Raji (cell line): ENCODE measurements around the gene RAB20.

Source experiments
- POLR2A ChIP-seq: IDR thresholded peaks from 2 replicates; pipeline ENCODE4 v1.6.1; 2011; ENCODE audit warnings: low read depth, low read length, control low read depth; ENCODE audit not compliant: insufficient read depth

RAB20 gene

DNA sequence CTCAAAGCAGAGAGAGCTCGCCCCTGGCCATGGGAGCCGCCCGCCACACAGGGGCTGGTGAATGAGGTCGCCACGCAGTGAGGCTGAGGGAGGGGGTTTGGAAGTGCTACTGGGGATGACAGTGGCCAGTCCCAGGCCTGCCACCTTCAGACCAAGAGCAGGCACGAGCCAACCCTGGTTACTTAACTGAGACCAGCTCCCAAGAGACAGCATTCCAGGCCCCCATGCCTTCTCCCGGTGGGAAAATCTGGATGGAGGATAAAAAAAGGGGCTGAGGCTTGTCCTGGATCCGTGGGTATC lies 43.3 kb downstream of the RAB20 start:
- no peak for TF ChIP-seq POLR2A

DNA sequence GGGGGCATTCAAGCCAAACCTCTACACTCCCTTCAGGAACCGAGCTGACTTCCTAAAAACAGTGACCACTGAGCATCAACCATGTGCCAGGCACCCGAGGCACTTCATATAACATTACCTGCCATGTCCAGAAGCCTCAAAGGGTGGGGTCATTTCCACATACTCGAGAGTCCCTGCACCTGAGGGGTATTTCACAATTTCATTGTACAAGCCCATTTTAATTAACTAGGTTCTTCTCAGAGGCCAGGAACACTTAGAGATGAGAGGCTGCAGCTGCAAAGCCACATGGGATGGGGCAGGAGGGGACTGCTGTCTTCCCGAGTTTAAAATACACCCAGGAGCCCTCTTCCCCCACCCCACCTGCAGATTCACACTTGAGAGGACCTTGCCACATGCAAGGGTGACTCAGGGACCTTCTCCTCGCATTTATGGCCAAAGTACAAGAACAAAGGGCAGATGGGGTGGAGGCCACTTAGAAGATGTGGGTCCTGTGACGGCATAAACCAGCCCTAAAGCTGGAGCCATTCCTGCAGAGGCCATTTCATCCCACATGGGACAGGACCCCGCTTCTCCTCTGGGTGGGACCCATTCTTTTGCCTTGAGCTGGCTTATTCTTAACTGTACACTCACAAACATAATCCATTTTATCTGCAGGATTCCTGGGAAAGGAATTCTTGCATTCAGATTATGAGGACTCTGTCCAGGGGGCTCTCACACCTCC lies 43.9 kb downstream of the RAB20 start:
- no peak for TF ChIP-seq POLR2A

DNA sequence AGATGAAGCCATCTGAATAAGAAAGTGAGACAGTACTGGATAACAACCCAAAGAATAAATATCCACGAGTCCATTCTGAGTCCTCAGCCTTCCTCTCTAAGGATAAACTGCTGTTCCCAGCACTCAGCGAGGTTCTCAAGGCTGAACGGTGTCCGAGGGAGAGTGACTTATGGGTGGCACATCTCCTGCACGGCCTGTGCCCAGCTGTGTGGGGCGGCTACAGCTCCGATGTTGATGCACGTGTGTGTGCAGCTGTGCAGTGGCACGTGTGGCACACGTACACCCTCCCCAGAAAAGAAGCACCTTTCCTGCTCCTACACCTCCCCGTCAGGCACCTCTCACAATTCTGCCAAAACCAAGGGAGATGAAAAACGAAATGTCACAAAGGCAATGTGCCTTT lies 45.0 kb downstream of the RAB20 start:
- TF ChIP-seq POLR2A, result no peak

DNA sequence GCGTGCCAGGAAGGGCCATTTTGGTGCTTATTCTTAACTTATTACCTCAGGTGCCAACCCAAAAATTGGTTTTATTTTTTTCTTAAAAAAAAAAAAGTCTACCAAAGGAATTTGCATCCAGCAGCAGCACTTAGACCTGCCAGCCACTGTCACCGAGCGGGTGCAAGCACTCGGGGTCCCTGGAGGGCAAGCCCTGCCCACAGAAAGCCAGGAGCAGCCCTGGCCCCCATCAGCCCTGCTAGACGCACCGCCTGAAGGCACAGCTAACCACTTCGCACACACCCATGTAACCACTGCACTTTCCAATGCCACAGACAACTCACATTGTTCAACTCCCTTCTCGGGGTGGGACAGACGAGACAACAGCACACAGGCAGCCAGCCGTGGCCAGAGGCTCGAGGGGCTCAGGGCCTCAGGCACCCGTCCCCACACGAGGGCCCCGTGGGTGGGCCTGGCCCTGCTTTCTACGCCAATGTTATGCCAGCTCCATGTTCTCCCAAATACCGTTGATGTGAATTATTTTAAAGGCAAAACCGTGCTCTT lies 49.3 kb downstream of the RAB20 start:
- TF ChIP-seq POLR2A, result no peak

DNA sequence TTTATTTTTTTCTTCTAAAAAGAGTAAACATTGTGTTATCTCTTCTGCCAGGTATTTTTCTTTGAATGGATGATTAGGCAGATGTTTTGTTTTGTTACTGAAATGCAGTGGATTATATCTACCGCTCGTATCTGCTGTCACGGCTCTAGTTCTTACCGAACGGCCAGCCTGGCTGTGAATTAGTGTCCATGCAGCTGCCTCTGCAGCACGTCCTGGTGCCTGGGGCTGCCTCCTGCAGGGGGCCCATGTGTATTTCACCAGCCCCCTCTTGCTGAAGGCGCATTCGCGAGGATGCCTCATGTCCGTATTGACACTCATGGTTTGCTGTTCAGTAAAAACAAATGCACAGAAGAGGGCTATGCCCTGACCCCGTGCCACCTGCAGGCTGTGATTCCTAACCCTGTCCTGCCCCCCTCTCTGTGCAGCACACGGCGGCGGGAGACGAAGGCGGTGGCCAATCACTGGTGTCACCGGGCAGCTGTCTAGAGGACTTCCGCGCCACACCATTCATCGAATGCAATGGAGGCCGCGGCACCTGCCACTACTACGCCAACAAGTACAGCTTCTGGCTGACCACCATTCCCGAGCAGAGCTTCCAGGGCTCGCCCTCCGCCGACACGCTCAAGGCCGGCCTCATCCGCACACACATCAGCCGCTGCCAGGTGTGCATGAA lies 49.9 kb downstream of the RAB20 start:
- TF ChIP-seq POLR2A, result no peak

DNA sequence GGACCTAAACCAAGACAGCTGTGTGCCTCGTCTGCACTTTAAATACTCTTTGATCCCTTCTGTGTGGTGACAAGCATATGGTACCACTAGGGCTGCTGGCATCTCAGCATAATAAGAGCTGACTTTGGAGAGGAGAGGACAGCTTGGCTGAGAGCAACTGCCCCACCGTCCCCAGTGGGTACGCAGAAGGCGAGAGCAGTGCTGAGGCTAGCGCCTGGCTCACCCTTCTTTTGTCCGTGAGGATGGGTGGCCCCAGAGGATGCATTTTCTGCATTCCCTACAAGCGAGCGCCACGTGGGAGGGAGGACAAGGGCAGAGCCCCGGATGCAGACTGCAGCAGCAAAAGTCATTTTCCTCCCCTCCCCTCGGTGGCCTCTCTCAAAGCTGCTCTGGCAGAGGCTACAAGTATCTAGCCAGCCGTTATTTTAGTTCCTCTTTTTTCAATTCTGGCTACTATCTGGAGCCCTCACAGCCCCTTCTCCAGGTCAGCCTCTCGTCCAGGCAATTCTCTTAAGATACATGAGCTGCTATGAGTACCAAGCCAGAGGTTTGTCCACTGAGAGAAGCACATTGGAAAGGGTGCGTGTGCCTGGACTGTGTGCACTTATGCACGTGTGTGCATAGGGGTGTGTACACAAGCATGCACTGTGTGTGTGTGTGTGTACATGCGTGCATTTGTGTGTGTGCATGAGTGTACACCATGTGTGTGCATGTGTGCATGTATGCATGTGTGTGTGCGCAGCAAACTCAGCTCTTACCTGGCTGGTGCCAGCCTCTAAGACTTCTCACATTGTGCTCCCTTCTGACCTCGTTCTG lies 51.3 kb downstream of the RAB20 start:
- TF ChIP-seq POLR2A, result no peak

DNA sequence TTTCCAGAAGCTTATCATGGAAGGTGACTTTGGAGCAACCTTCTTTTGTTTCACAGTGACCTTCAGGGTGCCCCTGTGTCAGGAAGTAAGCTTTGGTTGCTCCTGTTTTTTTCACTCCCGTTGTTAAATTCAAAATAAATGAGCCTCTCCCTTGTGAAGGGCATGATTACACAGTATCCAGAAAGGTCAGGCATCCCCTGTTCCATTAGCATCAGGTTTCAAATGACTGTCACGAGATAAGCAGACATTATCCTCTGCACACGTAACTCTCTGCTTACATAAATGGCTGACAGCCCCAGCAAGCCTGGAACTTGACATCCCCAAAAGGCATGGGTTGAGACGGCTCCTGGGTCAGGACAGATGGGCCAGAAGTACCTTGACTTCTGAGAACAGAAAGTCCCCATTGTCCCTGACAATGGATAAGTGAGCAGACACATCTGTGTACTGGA lies 52.0 kb downstream of the RAB20 start:
- no peak for TF ChIP-seq POLR2A

DNA sequence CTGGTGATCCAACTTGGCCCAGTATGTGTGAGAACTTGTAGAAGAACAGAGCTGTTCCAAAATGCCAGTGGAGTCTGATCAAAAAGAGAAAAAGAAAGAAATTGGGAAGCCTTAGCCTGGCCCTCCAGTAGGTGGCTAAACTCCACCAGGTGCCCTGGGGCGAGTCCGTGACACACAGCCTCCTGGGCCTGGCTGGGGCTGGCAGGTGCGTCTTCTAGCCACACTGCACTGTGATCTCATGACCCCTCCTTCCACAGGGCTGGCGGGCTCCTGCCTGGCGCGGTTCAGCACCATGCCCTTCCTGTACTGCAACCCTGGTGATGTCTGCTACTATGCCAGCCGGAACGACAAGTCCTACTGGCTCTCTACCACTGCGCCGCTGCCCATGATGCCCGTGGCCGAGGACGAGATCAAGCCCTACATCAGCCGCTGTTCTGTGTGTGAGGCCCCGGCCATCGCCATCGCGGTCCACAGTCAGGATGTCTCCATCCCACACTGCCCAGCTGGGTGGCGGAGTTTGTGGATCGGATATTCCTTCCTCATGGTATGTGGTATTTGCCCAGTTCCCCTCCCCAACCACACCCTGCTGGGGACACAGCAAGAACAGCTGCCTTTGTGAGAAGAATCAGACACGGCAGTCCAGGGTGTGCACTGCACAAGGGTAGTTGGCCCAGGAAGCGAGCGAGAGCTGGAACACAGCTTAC lies 53.7 kb downstream of the RAB20 start:
- TF ChIP-seq POLR2A, result no peak

DNA sequence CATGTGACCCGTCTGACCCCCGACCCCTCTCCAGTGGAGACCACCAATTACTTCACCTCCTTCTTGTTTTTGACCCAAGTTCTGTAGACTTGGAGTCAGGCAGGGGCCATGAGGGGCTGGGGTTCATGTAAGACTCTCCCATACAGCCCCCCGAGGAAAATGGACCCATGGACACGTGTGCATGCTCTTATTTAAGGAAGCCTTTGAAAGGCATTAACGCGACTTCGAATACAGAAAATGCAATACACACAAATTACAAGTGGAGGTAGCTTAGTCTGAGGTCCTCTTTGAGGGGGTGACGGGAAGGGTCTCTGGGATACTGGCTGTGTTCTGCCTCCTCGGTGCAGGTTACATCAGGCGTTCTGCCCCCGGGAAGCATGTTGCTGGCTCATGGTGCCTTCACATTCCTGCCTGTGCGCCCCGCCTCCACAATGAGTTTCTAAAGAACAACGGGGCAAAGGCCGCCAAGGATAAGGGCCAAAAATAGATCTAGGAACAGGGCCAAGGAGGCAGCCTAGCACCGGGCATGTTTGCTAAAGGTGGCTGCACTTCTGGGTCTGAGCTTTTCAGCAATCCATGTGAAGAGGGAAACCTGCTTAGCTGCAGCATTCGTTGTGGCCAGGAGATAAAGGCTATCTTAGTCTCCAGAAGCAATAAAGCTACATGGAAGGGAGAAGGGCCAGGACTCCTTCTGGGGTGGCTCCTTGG lies 54.5 kb downstream of the RAB20 start:
- TF ChIP-seq POLR2A, result no peak

DNA sequence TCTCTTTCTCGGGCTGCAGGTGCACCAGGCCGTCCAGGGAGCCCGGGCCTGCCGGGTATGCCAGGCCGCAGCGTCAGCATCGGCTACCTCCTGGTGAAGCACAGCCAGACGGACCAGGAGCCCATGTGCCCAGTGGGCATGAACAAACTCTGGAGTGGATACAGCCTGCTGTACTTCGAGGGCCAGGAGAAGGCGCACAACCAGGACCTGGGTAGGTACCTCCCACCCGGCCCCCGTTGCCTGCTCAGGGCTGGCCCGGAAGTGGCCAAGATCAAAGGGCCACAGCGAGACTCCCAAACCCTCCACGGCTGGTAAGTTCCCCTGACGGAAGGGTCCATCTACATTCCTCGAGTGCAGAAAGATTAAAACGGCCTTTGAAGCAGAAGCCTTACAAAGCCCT lies 55.1 kb downstream of the RAB20 start:
- no peak for TF ChIP-seq POLR2A

DNA sequence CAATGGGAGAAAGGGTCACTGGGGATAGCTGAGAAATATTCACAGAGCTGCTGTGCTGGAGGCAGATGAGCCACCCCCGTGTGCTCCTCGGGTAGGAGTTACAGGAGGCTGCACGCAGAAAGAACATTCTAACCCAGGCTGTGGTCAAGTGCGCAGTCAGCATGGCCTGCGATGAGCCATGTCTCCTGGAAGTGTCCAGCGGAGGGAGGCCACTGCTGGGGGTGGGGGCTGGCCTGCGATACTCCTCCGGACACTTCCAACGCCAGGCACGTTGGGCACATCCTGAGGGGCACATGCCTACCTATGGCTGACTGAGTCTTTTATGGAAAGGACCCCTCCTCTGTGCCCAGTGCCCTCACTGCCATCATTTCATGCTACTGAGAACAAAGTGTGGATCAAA lies 55.9 kb downstream of the RAB20 start:
- TF ChIP-seq POLR2A, result no peak

DNA sequence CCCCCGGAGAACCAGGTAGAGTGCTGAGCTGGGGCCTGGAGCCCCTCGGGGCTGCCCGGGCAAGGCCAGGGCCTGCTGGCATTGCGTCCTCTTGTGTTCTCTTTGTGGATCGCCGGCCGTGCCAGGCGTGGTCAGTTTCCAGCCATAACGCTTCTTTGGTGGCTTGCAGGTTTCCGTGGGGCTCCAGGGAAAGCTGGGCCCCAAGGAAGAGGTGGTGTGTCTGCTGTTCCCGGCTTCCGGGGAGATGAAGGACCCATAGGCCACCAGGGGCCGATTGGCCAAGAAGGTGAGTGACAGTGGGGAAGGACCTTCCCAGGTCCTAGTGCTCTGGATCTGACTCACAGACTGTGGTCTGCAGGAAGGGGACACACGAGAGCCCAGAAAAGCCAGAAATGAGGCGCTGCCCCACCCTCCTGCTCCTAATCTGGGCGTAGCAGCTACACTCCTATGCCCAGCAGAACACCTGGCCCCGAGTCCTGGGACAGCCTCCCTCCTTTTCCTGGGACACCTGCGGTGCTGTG lies 57.5 kb downstream of the RAB20 start:
- no peak for TF ChIP-seq POLR2A

DNA sequence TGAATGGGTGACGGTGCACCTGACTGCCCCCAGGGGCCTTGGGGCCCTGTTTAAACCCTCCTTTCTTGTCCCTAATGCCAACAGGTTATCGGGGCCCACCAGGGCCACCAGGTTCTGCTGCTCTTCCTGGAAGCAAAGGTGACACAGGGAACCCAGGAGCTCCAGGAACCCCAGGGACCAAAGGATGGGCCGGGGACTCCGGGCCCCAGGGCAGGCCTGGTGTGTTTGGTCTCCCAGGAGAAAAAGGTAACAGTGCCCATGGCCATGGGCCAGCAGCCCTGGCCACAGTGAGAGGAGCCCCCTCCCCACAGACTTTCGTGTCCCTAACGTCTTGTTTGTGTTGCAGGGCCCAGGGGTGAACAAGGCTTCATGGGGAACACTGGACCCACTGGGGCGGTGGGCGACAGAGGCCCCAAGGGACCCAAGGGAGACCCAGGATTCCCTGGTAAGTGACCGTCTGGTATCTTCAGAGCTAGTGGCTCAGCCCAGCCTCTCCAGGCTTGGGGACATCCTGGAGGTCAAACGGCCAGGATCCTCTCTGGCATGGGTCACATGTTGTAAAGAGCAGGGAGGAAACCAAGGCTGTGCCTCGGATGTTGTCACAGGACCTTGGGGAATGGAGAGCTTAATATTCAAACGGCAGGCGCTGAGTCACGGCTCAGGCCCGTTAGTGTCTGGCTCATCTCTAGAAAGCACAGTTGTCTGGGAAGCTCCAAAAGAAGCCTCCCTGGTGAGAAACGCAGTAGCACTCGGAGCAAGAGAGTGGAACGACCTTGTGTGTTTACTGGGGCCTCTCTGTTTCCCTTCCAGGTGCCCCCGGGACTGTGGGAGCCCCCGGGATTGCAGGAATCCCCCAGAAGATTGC lies 58.3 kb downstream of the RAB20 start:
- TF ChIP-seq POLR2A, result no peak
